ENCODE measurements around the gene FXYD4.

FXYD4 gene

DNA sequence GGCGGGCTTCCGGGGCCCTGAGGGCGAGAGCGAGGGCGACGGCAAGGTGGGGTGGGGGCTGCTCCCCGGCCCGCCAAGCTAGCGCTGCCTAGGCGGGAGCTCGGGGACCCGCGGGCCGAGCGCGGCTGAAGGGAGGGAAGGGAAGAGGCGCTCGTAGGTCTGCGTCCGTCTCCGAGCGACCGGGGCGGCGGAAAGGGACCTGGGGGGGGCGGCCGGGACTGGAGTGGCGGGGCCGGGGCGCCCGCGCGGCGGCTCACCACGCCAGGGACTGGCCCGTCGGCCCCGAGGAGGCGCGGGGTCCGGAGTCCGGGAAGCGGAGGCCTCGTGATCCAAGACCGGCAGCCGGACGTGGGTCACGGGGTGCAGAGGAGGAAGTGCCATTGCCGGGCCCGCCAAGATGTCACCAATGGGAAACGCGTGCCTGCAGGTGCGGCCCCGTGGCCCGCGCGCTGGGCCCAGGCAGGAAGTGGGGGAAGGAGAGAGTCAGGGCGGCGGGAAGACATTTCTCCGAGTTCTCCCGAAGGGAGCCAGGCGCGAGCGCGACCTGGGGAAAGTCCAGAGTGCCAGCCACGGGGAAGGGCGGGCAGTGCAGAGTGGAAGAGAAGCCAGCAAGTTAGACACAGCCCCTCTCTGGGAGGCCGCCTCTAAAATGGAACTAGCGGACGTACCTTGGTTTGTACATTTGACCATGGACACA lies 25.6 kb downstream of the FXYD4 start:
- peak; percentile 88 to 90 for DNase-seq

- no peak for DNase-seq
Measured at GRCh38 chr10:43398939-43399319, 27.5 kb downstream of the FXYD4 start.

DNA sequence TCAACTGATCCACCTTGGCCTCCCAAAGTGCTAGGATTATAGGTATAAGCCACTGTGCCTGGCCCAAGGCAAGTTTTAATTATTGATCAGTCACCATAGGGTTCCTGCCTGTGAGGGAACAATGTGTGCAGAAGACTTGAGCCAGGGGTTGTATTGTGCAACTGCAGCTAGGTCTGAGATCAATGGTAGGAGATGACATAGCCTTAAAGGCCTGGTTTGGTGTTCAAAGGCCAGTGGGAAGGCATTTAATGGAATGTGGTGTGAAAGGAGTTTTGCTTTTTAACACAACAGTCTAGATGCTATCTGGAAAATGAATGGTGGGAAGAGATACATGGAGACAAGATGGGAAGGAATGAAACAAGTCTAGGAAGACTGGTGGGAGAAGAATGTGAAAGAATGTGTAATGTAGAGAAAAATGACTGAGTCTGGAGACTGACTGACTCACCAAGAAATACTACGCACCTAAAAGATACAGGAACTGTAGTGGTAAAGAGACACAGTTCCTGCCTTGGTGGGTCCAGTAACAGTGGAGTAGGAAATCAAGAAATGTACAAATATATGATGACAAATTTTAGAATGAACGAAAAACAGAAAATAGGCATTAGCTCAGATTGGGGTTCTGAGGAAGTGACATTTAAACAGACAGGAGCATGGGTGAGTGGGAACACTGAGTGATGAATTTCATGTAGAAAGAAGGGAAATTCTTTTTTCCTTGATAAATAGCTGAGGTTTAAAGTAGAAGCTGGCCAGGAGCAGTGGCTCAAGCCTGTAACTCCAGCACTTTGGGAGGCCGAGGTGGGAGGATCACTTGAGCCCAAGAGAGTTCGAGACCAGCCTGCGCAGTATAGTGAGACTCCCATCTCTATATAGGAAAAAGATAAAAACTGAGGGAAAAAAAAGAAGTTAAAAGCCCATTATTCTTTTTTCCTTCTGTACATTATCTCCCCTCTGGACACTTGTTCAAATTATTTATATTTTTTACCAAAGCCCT lies 28.2 kb downstream of the FXYD4 start:
- DNase-seq = peak; percentile 29 to 39

GRCh38 chr10:43401627-43402026 lies 30.2 kb downstream of the FXYD4 start:
- DNase-seq = no peak

GRCh38 chr10:43402176-43402575 lies 30.7 kb downstream of the FXYD4 start:
- no peak for DNase-seq

DNA sequence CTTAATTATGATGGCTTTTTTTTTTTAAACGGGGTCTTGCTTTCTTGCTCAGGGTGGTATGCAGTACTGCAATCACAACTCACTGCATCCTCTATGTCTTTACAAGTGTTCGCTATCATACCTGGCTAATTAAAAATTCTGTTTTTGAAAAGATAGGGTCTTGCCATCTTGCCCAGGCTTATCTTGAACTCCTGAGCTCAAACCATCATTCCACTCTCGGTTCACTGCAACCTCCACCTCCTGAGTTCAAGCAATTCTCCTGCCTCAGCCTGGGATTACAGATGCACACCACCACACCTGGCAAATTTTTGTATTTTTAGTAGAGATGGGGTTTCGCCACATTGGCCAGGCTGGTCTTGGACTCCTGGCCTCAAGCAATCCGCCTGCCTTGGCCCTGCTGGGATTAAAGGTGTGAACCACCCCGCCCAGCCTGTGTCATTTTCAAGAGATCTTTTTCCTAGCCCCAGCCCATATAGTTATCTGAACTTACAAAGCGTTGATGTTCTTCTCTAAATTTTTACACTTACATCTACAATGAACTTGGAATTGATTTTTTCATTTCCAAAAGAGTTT lies 31.5 kb downstream of the FXYD4 start:
- no peak for DNase-seq

DNA sequence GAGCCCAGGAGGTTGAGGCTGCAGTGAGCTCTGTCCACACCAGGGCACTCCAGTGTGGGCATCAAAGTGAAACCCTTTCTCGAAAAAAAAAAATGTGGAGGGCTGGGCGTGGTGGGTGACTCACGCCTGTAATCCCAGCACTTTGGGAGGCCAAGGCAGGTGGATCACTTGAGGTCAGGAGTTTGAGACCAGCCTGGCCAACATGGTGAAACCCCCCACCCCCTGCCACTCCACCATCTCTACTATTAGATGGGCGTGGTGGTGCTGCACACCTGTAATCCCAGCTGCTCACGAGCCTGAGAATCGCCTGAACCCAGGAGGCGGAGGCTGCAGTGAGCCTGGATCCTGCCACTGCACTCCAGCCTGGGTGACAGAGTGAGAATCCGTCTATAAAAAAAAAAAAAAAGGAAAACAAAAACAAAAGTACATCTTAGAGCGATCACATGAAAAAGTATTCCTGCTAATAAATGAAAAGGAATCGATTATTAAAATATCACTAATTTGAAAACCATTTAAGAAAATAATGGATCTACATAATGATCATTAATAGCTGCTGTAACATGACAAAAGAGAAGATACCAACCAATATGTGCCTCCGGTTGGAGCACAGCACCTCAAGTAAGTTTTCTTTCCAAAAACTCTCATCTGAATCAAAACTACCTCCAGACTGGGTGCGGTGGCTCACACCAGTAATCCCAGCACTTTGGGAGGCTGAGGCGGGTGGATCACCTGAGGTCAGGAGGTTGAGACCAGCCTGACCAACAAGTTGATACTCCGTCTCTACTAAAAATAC lies 32.7 kb downstream of the FXYD4 start:
- no peak for DNase-seq

DNA sequence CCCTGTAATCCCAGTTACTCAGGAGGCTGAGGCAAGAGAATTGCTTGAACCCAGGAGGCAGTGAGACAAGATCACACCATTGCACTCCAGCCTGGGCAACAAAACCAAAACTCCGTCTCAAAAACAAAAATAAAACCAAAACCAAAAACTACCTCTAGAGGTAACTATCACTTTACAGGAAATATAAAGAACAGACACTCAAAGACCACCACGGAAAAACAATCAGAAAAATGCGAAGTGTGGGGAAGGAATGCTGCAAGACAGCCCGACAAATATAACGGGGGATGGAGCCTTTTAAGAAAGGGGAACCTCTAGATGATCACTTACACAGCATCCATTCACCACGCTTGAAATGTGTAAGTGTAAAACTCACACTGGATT lies 33.3 kb downstream of the FXYD4 start:
- DNase-seq = peak in 1 of 2 donors; percentile 23

DNA sequence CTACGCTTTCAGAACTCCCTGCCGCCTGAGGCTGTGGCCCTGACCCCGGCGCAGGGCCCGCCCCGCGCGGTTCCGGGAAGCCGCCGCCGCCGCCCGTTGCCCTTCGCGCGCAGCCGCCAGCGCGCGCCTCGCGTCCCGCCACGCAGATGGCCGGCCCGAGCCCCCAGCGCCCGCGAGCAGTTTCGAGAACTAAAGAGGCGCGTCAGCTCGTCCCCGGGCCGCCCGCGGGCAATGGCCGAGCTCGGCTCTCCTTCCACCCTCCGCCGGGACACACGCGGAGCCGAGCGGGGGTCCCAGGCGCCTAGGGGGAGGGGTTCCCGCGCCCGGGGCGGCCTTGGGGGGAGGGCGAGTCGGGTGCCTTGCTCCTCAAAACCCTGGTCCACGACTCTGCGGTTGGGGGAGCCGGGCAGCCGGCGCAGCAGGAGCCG lies 35.7 kb downstream of the FXYD4 start:
- DNase-seq = peak; percentile 54 to 66

DNA sequence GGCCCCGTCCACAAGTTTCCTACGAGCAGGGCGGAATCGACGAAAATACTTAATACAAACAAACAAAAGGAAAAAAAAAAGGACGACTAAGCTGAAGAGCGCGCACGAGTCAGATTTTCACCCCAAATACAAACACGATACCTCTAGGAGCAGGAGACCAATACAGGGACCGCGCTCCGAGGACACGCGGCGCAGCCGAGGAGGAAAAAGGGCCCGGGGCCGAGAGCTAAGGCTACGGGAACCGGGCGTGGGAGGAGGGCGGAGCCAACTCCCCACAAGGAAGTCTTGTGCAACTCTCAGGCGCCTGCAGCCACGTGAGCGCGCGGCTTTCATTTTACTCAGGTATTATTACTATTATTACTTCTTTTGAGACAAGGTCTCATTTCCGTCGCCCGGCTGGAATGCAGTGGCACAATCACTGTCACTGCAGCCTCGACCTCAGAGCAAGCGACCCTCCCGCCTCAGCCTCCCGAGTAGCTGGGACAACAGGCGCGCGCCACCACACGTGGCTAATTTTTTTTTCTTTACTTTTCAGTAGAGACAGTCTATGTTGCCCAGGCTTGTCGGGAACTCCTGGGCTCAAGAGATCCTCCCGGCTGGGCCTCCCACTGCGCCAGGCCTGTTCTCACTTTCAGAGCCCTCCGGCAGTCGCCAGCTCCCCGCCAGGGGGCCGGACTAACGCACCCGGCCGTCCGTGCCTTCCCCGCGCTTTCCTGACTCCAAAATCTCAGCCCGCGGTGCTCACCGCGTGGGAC lies 36.3 kb downstream of the FXYD4 start:
- DNase-seq = peak; percentile 92 to 97

GRCh38 chr10:43408331-43408709 lies 36.9 kb downstream of the FXYD4 start:
- no peak for DNase-seq

- DNase-seq = peak; percentile 97 to 98
Measured at GRCh38 chr10:43408710-43409384, 37.4 kb downstream of the FXYD4 start, which contains the start of gene HNRNPF. Gene HNRNPF (minus strand): TSS chr10:43409186. CDS start chr10:43387884, 21,302 bp downstream.

- peak; percentile 40 to 46 for DNase-seq
Measured at GRCh38 chr10:43409385-43410109, 38.1 kb downstream of the FXYD4 start.

DNA sequence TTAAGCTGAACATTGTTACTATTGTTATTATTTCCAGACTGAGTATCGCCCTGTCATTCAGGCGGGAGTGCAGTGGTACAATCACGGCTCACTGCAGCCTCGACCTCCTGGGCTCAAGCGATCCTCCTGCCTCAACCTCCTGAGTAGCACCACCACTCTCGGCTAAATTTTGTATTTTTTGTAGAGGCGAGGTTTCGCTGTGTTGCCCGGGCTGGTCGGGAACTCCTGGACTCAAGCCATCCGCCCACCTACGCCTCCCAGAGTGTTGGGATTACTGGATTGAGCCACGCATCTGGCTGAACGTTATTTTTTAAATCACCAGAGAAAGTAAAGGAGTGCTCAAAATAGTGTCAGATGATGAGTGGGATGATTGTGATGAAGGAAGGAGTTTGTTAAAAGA lies 38.9 kb downstream of the FXYD4 start:
- DNase-seq = no peak

GRCh38 chr10:43411536-43411935 lies 40.1 kb downstream of the FXYD4 start:
- no peak for DNase-seq

DNA sequence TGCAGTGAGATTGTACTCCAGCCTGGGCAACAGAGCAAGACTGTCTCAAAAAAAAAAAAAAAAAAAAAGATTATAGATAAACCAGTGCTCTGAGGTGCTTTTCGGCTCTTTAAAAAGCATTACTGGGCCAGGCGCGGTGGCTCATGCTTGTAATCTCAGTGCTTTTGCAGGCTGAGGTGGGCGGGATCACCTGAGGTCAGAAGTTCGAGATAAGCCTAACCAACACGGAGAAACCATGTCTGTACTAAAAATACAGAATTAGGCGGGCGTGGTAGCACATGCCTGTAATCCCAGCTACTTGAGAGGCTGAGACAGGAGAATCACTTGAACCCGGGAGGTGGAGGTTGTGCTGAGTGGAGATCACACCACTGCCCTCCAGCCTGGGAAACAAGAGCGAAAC lies 44.1 kb downstream of the FXYD4 start:
- no peak for DNase-seq

DNA sequence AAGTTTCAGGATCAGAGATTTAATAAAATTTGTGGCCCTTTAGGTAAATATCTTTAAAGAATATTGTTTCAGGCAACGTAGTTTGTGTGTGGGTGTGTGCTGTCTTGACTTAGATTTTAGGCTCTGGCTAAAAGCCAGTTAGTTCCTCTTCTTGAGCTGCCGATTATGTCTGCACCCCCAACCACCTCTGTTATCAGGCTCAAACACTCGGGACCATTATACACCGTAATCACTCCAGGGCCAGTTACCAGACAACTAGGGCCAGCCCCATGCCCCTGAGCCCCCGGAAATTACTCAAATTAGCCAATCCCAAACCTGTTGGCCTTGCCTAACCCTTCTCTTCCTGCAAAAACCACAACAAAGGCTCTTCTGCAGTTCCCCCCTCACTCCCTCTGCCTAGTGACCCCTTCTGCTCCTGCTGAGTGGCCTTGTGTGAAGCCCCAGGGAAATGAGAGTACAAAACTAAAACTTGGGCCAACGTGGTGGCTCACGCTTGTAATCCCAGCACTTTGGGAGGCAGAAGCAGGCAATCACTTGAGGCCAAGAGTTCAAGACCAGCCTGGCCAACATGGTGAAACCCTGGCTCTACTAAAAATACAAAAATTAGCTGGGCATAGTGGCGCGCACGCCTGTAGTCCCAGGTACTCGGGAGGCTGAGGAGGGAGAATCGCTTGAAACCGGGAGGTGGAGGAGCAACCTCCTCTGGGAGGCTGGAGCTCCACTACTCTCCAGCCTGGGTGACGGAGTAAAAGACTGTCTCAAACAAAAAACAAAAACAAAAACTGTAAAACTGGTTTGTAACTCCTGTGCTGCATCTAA lies 46.7 kb downstream of the FXYD4 start:
- DNase-seq = peak; percentile 68 to 75

DNA sequence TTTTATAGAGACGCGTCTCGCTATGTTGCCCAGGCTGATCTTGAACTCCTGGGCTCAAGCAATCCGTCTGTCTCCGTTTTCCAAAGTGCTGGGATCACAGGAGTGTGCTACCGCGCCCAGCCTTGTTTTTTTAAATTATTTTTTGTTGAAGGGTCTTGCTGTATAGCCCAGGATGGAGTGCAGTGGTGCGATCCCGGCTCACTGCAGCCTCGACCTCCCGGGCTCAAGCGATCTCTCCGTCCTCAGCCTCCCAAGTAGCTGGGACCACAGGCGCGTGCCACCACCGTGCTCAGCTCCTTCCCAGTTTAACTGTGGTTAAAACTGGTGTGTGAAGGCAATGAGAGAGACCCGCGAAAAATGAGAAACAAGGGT lies 48.5 kb downstream of the FXYD4 start:
- no peak for DNase-seq

DNA sequence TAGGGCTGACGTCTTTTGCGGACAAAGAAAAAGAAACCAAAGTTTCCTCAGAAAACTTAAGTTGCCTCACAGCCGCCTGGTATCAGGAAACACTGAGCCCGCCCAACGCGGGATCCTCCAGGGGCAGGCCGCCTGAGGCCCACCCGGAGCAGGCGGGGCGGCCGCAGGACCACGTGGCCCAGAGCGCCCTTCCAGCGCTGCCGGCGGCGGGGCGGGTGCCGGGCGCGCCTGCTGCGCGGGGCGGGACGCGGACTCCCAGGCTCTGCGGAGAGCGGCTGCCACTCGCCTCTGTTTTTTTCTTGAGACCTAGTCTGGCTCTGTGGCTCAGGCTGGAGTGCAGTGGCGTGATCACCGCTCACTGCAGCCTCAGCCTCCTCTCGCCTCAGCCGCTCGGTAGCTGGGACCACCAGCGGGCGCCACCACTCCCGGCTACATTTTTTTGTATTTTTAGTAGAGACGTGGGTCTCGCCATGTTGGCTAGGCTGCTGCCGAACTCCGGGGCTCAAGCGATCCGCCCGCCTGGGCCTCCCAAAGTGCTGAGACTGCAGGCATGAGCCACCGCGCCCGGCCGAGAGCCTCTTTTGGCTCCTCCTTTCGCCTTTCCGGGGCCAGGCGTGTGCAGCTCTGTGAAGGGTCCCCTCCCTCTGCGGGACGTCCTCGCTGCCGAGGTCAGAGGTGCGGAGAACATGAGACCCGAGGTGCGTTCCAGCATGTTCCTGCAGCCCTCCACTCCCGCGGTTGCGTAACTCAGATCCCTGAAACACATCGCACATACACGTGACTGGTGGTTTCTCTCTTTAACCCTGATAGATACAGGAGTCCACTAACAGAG lies 49.1 kb downstream of the FXYD4 start:
- DNase-seq = peak; percentile 95 to 96

Measured in inflammatory macrophage (primary cell).